ENCODE measurements around the gene AP2A2. TPM values are rescaled to one million over a fixed set of nuclear protein-coding genes. Genes with fewer than 3 reads are reported as not detected.

The AP2A2 gene
- total RNA-seq, 1 experiment from 2014 or later: 123 TPM

DNA sequence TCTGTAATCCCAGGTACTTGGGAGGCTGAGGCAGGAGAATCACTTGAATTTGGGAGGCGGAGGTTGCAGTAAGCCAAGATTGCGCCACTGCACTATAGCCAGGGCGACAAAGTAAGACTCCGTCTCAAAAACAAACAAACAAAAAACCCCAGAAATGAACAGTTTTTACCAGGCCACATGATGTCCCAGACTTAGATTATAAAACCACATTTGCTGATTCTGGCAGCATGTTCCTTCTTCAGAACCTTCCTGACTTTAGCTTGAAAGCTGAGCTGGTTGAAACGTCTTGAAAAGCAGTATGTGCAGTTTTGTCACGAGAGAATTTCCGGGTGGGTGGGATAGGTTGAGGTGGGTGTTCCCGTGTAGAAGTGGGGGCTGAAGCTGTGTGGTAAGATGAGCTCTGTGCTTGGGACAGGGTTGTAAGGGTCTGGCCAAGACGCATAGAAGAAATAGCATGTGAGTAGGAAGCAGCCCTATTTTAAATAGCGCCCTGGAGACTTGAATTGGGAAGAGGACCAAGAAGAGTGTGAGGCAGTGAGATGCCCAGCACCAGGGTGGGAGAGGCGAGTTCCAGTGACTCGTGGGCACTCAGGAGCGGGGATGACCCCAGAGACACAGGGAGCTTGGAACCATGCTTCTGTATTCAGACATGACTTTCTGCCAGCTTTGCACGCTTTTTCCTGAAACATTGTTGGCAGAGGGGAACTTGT lies 7.6 kb downstream of the AP2A2 start:
- POLR2A ChIA-PET: no interaction called here
- no peaks in the 10 kb centered on the region for H3K36me3 ChIP-seq (ENCODE audit: control insufficient read depth, insufficient read depth, low read length)
- in situ Hi-C loops (cut with HindIII; ENCODE audit: low pct_unique_long_range_greater_than_20kb, low sequenced_read_pairs): no loop called here

GRCh38 chr11:933936-934335 lies 8.3 kb downstream of the AP2A2 start:
- no peak overlapping the region for H3K4me3 ChIP-seq (ENCODE audit: low read depth in 2 of 2, low read length in 2 of 2)
- no peaks in the 10 kb centered on the region for H3K27me3 ChIP-seq (ENCODE audit: control insufficient read depth, insufficient read depth, low read length)
- BruUV-seq (replicated peaks): no TSS peak
- H3K27ac ChIP-seq (ENCODE audit: low read length): no peak overlapping the region
- no peaks in the 10 kb centered on the region for H3K36me3 ChIP-seq (ENCODE audit: control insufficient read depth, insufficient read depth, low read length)
- in situ Hi-C loops (cut with HindIII; ENCODE audit: low pct_unique_long_range_greater_than_20kb, low sequenced_read_pairs): no loop called here
- ATAC-seq (no peak), DNase-seq (ENCODE audit: low read depth, low spot score) (no peak)
- intact Hi-C loops (cut with micrococcal nuclease; ENCODE audit: unreplicated experiment): no loop called here
- ChIA-PET CTCF (interaction anchor here (0.6 kb wide), 1 partner anchor 27 kb away, joined by 6 read pairs; no protein-coding TSS in a partner anchor), POLR2A (no interaction called here)
- TF ChIP-seq, protein P1, sequence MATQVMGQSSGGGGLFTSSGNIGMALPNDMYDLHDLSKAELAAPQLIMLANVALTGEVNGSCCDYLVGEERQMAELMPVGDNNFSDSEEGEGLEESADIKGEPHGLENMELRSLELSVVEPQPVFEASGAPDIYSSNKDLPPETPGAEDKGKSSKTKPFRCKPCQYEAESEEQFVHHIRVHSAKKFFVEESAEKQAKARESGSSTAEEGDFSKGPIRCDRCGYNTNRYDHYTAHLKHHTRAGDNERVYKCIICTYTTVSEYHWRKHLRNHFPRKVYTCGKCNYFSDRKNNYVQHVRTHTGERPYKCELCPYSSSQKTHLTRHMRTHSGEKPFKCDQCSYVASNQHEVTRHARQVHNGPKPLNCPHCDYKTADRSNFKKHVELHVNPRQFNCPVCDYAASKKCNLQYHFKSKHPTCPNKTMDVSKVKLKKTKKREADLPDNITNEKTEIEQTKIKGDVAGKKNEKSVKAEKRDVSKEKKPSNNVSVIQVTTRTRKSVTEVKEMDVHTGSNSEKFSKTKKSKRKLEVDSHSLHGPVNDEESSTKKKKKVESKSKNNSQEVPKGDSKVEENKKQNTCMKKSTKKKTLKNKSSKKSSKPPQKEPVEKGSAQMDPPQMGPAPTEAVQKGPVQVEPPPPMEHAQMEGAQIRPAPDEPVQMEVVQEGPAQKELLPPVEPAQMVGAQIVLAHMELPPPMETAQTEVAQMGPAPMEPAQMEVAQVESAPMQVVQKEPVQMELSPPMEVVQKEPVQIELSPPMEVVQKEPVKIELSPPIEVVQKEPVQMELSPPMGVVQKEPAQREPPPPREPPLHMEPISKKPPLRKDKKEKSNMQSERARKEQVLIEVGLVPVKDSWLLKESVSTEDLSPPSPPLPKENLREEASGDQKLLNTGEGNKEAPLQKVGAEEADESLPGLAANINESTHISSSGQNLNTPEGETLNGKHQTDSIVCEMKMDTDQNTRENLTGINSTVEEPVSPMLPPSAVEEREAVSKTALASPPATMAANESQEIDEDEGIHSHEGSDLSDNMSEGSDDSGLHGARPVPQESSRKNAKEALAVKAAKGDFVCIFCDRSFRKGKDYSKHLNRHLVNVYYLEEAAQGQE (IDR thresholded peaks at IDR 0.05; ENCODE audit: insufficient read depth in 1 of 2, low read depth in 2 of 2, low read length in 1 of 2): no peak
- TF ChIP-seq TCF7L2 (IDR thresholded peaks at IDR 0.05; ENCODE audit: low read depth, low read length) (no peak), SIN3A (IDR thresholded peaks at IDR 0.05; ENCODE audit: borderline replicate concordance, insufficient read depth, low read depth, low read length) (no peak), POLR2AphosphoS5 (IDR thresholded peaks at IDR 0.05; ENCODE audit: low read depth, low read length) (no peak)
- TF ChIP-seq, protein P2, sequence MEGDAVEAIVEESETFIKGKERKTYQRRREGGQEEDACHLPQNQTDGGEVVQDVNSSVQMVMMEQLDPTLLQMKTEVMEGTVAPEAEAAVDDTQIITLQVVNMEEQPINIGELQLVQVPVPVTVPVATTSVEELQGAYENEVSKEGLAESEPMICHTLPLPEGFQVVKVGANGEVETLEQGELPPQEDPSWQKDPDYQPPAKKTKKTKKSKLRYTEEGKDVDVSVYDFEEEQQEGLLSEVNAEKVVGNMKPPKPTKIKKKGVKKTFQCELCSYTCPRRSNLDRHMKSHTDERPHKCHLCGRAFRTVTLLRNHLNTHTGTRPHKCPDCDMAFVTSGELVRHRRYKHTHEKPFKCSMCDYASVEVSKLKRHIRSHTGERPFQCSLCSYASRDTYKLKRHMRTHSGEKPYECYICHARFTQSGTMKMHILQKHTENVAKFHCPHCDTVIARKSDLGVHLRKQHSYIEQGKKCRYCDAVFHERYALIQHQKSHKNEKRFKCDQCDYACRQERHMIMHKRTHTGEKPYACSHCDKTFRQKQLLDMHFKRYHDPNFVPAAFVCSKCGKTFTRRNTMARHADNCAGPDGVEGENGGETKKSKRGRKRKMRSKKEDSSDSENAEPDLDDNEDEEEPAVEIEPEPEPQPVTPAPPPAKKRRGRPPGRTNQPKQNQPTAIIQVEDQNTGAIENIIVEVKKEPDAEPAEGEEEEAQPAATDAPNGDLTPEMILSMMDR (IDR thresholded peaks at IDR 0.05): no peak
- H3K9me3 ChIP-seq (ENCODE audit: control insufficient read depth, insufficient read depth, low read depth, low read length): no peaks in the 10 kb centered on the region
- H3K4me1 ChIP-seq (ENCODE audit: control insufficient read depth, insufficient read depth, low read length): peaks cover 6% of the 10 kb centered on the region; the same call in 1 of the 2 replicates

More for the DNA sequence above, 7.6 kb downstream of the AP2A2 start:
- CTCF ChIA-PET: interaction anchor here (0.6 kb wide), 1 partner anchor 26 kb away, joined by 6 read pairs; no protein-coding TSS in a partner anchor
- DNase-seq (ENCODE audit: low read depth, low spot score): no peak
- ATAC-seq: no peak
- Histone ChIP-seq H3K4me3 (ENCODE audit: low read depth in 2 of 2, low read length in 2 of 2) (no peak overlapping the region), H3K27ac (ENCODE audit: low read length) (no peak overlapping the region), H3K27me3 (ENCODE audit: control insufficient read depth, insufficient read depth, low read length) (no peaks in the 10 kb centered on the region), H3K4me1 (ENCODE audit: control insufficient read depth, insufficient read depth, low read length) (peaks cover 7% of the 10 kb centered on the region), H3K9me3 (ENCODE audit: control insufficient read depth, insufficient read depth, low read depth, low read length) (no peaks in the 10 kb centered on the region)
- intact Hi-C loops (cut with micrococcal nuclease; ENCODE audit: unreplicated experiment): no loop called here
- TF ChIP-seq TCF7L2 (IDR thresholded peaks at IDR 0.05; ENCODE audit: low read depth, low read length) (no peak), SIN3A (IDR thresholded peaks at IDR 0.05; ENCODE audit: borderline replicate concordance, insufficient read depth, low read depth, low read length) (no peak), POLR2AphosphoS5 (IDR thresholded peaks at IDR 0.05; ENCODE audit: low read depth, low read length) (no peak)
- TF ChIP-seq, protein P1 (IDR thresholded peaks at IDR 0.05; ENCODE audit: insufficient read depth in 1 of 2, low read depth in 2 of 2, low read length in 1 of 2): no peak
- TF ChIP-seq, protein P2 (IDR thresholded peaks at IDR 0.05): no peak
- no TSS peak for BruUV-seq (replicated peaks)
